Left hindlimb (tissue), 1 donor: ENCODE results near the gene DEDD2.

Experiments
- DNase-seq: peaks from one replicate; pipeline ENCODE4 v3.0.0-alpha.2; 2018

The DEDD2 gene

DNA sequence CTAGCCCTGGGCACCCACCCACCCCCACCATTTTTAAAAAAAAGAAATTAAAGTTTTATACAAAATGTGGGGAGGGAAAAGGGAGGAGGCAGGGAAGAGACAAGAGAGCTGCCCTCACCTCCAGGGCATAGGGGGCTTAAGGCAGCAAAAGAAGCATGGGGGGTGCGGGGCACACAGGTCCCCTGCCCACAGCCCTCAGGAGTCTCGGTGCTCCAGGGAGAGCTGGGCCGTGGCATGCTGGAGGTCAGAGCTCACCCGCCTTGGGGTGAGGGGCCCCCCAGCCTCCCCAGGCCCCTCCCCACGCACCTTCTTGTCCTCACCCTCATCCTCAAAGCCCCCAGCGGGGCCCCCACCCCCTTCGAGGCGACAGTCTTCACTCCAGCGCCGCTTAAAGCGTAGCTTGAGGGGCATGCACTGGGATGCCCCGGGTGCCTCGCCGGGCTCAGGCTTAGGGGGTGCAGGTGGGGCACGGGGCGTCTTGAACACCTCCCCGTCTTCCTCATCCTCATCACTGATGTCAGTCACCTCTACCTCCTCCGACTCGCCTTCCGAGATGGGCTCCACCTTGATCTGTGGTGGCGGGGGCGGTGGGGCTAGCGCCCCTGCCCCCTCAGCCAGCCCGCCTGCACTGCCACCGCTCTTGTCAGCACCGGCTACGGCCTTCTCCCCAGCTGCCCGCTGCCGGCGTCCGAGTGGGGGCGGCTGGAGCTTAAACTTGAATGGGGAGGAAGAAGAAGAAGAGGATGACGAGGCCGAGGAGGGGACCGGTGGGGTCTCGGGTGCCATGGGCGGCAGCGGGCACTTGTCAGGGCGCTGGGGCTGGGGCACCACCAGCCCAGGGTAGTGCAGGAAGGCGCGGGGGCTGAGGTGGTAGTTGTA is 31.0 kb upstream of the DEDD2 start:
- peak; percentile 34 for DNase-seq

DNA sequence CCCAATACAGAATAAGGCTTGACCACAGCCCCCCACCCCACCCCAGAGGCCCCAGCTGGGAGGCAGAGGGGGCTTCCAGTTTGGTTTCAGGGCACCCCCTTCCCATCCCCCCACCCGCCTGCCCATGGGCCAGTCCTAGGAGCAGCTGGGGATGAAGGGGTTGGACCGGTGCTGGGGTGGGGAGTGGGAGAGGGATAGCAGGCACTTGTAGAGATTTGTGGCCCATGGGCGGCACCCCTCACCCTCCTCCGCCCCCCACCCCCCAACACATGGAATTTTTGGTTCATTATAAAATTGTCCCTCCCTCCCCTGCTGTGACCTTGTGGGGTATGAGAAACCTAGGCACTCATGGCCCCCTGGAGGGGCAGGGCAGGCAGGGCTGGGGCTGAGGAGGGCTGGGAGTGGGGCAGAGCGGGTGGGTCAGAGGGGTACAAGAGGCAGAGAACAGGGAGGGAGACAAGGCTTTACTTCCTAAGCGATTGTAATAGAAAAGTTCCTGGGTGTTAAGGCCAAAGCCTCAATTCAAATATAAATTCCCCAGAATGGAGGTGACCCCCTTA is 30.2 kb upstream of the DEDD2 start:
- no peak for DNase-seq

GRCh38 chr19:42246922-42247639 is 29.6 kb upstream of the DEDD2 start:
- DNase-seq = peak; percentile 38

DNA sequence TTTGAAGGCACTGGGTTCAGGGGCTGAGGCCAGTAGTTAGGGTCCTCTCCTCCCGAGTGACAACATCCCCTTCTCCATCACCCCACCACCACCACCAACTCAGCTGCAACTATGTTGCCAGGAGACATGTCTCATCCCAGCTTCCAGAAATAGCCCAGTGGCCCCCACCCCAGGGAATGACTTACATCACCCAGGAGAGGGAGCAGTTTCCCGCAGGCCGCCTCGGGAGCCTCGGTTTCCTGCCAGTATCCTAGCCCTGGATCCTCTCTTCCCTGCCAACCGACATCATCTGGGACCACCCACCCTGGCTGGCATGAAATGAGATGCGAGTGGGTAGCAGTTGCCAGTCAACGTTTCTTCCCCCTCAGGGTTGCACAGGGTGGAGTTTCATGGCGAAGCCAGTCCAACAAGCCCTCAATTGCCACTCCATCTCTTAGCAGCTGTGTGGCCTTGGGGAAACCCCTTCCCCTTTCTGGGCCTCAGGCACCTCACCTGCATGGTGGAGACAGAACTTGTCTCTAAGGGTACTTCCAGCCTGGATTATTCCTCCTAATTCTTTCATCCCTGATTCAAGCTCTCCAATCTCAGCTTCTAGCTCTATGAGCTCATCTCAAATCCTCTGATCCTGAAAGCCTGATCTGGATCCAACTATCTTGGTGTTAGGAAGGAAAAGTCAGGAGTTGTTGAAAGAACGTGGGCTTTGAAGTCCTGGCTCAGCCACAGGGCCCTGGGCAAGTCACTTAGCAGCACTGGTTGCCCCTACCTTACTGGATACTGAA is 28.9 kb upstream of the DEDD2 start:
- peak; percentile 82 for DNase-seq

GRCh38 chr19:42245231-42245630 is 27.8 kb upstream of the DEDD2 start:
- DNase-seq = no peak

GRCh38 chr19:42244347-42245220 is 27.1 kb upstream of the DEDD2 start:
- peak; percentile 95 for DNase-seq

- DNase-seq = peak; percentile 99
These were observed 25.3 kb upstream of the DEDD2 start, which contains the start of gene GSK3A for GRCh38 chr19:42242512-42243409. GSK3A (minus strand) TSS chr19:42242602; CDS start chr19:42242465, 137 bp downstream.

DNA sequence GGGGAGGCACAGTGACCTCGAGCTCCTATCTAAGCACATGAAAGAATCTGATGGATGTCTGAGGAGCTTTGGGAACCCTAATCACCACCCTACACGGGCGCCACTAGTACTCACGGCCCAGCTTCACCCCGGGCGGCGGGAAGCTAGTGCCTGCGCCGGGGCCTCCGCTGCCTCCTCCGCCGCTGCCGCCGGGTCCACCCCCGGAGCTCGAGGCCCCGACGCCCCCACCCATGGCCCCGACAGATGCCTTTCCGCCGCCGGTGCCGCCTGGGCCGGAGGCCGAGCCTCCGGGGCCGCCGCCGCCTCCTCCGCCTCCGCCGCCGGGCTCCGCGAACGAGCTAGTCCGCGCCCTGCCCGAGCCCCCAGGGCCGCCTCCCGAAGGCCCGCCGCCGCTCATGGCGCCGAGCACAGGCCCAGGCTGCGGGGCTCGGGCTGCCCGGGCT is 24.6 kb upstream of the DEDD2 start:
- DNase-seq = no peak

GRCh38 chr19:42241279-42241678 is 23.8 kb upstream of the DEDD2 start:
- no peak for DNase-seq

- DNase-seq = peak; percentile 23
These were observed 22.2 kb upstream of the DEDD2 start for GRCh38 chr19:42239544-42240220.

- DNase-seq = no peak
These were observed 17.7 kb upstream of the DEDD2 start for GRCh38 chr19:42235181-42235580.

- DNase-seq = no peak
These were observed 16.9 kb upstream of the DEDD2 start for GRCh38 chr19:42234364-42234763.

DNA sequence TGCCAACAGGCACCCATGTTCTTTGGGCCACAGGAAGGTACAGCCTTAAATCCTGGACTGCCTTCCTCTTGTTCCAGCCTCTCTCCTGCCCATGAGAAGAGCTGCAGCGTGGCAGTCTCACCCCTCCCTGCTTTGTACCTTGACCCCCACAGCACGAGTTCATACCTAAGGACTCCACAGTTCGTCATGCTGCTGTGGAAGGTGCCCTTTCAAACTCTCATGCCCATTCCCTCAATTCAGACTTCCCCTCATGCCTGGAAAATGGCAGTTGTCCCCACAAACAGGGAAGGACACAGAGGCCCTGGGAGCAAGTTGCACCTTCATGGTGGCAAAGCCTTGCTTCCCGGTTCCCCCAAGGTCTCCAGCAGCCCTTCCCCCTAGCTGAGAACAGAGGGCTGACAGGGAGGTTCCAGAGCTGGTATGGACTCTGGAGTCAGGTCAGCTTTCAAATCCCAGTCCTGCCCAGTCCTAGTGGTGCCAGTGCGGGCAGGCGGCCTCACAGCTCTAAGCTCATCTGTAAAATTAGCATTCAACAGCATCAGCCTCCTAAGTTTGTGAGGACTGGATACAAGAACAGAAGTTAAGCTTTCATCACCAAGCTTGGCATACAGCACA is 16.3 kb upstream of the DEDD2 start:
- no peak for DNase-seq

- DNase-seq = no peak
These were observed 15.6 kb upstream of the DEDD2 start for GRCh38 chr19:42233106-42233505.

GRCh38 chr19:42232435-42232834 is 15.0 kb upstream of the DEDD2 start:
- DNase-seq = no peak

- no peak for DNase-seq
These were observed 13.1 kb upstream of the DEDD2 start for GRCh38 chr19:42230571-42230970.

DNA sequence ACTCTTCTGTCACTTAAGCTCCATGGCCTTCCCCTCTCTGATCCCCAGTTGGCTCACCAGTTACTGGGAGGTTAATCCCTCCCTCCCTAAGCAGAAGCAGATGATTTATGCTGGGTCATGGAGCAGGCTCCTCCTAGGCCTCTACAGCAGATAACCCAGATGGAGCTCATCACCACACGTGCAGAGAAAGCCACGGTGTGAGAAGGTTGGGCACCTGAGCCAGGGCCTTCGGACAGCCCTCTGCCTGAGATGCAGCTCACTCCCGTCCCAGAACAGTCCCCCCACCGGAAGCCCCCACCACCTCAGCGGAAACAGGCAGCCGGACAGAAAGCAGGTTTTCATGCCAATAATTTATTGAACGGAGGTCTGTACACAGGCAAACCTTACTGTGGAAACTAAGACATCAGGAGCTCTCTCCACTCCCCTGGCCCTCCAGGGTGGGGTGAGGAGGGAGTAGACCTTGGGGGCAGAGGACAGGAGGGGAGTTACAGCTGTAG is 12.4 kb upstream of the DEDD2 start:
- no peak for DNase-seq

DNA sequence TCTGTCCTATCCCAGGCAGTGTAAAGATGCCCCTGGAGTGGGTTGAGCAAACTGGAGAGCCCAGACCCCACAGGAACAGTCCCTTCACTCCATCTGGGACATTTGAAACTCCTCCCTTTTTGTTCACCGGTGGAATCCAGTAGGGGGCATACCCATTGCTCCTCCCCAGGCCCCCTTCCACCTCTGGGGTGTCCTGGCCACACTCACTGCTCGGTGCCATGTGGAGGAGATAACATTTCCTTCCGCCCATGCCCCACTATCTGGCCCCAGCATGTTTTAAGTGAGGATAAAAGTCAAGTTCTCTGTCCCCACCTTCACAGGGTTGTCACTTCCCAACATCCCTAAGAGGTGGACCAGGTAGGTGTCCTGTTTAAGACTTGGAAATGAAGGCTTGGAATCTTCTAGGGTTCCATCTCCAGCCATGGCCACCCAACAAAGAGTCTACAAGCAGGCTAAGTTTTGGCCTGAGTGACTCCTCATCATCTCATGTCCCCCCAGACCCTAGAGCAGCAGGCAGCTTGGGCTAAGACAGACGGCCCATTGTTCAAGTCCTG is 11.9 kb upstream of the DEDD2 start:
- DNase-seq = no peak

DNA sequence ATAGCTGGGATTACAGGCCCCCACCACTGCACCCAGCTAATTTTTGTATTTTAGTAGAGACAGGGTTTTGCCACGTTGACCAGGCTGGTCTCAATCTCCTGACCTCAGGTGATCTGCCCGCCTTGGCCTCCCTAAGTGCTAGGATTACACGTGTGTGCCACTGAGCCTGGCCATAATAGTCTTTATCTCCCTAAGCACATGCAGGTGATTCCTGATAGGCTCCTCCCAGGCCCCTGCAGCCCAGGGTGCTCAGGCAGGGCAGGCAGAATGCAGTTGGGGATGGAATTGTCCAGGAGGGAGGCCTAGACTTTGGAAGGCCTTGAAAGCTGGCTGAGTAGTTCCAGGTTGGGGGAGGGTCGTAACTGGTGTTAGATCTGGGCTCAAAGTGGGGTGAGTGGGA is 11.2 kb upstream of the DEDD2 start:
- DNase-seq = no peak
